NCI-H1417 treated with DMSO at 0.1 percent for 48 hours (cell line): Measurements from ENCODE around the gene PLIN3.
"Not testable (repeated sequence)": the region's sequence is repeated elsewhere in the genome, so short reads cannot be mapped to it uniquely, and the experiment has no call there.

Experiments used
- DNase-seq: peaks from one replicate; lab custom pipeline; 2025; lab: John Stamatoyannopoulos, UW

The PLIN3 gene

DNA sequence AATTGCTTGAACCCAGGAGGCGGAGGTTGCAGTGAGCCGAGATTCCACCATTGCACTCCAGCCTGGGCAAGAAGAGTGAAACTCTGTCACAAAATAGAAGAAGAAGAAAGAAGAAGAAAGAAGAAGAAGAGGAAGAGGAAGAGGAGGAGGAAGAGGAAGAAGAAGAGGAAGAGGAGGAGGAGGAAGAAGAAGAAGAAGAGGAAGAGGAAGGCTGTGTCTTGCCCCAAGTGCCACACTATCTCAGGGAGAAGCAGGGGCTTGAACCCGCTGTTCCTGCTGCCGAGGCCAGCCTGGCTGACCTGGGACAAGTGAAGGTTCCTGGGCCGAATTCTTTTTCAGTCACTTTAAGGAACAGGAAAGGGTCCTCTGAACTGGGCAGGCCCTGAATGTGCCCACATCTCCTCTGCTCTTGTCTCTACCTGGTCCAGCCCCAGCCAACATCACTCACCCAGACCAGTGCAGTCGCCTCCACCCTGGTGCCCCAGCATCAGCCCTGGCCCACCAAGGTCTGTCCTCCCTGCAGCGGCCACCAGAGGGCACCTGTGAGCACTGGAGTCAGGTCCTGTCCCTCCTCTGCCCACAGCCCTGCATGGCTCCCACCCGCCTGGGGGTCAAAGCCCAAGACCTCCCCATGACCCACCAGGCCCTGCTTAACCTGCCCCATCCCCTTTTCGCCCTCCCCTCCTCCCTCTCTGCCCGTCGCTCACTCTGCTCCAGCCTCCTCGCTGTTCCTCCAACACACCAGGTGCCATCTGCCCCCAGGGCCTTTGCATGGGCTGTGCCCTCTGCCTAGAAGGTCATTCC, 55.9 kb downstream of the PLIN3 start:
- DNase-seq = no peak

DNA sequence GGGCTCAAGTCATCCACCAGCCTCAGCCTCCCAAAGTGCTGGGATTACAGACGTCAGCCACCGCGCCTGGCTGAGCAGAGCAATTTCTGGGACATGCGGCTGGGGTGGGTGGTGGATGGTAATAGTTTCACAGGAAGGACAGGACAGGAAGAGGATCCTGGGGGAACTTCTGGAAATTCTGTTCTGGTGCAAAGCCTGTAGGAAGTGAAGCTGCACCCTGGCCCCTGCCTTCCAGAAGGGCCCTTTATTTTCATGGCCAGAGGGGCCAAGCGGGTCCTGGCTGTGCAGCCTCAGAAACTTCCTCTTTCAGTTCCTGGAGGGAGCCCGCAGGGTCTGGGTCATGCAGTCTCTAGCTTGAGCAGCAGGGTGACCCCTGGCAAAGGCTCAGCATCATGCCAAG, 60.3 kb downstream of the PLIN3 start:
- DNase-seq = no peak

DNA sequence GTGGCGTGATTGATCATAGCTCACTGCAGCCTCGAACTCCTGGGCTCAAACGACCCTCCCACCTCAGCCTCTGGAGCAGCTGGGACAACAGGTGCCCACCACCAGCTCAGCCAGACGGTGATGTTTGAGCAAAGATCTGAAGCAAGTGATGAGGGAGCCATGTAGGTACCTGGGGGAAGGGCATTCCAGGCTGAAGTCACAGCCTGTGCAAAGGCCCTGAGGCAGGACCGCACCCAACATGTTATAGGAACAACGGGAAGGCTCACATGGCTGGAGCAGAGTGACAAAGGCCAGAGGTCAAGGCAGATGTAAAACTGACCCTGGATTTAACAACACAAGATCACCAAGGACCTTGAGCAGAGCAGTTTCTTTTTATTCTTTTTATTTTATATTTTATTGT, 61.1 kb downstream of the PLIN3 start:
- no peak for DNase-seq

DNA sequence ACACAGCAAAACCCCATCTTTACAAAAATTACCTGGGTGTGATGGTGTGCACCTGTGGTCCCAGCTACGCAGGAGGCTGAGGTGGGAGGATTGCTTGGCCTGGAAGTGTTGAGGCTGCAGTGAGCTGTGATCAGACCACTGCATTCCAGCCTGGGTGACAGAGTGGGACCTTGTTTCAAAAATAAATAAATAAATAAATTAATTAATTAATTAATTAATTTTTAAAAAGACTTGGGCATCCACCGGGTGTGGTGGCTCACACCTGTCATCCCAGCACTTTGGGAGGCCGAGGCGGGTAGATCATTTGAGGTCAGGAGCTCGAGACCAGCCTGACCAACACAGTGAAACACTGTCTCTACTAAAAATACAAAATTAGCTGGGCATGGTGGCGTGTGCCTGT, 62.3 kb downstream of the PLIN3 start:
- not testable (repeated sequence) for DNase-seq

DNA sequence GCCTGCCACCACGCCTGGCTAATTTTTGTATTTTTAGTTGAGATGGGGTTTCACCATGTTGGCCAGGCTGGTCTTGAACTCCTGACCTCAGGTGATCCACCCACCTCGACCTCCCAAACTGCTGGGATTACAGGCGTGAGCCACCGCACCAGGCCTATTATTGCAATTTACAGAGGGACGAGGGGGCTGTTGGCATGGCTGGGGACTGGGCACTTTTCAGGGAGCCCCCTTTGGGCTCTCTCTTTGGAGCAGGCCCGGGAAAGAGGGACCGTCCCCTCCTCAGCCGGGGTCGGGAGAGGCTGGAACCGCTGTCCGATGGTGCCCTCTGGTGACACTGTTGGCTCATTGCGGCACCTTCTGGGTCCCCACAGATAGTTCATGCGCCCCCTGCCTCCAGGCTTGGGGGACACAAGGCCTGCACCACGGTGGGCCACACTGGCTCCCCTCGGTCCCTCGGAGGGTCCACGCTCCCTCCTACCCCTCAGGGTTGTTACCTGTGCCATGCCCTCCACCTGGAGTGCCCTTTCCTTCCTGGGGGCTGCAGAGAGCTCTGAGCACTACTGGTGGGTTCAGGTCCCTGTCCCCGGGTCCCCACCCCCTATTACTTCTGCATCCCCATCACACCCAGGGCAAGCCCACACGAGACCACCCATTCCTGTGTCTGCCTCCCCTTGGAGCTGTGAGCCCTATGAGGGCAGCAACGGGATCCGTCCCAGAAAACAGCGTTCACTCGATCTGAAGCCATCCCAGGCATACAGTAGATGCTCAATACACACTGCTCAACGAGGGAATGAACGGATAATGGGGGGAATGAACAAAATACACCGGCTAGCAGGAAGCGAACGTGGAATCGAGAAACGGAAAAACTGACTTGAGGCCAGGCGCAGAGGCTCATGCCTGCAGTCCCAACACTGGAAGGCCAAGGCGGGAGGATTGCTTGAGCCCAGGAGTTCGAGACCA, 63.5 kb downstream of the PLIN3 start:
- DNase-seq = no peak

DNA sequence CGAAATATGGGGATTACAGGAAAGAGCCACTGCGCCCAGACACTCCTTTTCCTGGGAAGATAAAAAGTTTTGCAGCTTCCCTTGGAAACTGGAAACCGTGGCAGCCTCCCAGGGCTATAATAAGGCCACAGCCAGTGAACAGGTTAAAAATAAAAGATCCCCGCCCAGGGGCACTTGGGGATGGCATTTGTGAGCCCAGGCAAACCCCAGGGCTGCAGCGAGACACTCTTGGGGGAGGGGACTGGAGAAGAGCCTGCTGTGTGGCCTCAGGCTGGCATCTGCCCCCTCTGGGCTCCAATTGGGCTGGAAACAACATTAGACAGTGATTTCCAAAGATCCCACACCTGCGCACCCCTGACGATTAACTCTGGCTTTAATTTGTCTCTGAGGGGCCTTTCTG, 64.8 kb downstream of the PLIN3 start:
- no peak for DNase-seq

DNA sequence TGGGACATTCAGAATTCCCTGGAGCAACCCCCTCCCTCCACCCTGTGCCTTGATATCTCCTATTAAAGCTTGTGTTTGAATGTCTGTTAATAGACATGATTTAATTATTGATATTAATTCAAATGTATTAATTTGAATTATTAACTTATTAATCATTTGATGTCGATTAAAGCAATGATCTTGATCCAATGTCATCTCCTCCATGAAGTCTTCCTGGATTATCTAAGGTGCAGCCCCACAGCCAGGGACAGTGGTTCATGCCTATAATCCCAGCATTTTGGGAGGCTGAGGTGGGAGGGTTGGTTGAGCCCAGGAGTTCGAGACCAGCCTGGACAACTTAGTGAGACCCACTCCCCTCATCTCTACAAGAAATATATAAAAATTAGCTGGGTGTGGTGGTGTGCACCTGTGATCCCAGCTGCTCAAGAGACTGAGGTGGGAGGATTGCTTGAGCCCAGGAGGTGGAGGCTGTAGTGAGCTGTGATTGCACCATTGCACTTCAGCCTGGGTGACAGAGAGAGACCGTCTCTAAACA, 66.3 kb downstream of the PLIN3 start:
- DNase-seq = no peak

DNA sequence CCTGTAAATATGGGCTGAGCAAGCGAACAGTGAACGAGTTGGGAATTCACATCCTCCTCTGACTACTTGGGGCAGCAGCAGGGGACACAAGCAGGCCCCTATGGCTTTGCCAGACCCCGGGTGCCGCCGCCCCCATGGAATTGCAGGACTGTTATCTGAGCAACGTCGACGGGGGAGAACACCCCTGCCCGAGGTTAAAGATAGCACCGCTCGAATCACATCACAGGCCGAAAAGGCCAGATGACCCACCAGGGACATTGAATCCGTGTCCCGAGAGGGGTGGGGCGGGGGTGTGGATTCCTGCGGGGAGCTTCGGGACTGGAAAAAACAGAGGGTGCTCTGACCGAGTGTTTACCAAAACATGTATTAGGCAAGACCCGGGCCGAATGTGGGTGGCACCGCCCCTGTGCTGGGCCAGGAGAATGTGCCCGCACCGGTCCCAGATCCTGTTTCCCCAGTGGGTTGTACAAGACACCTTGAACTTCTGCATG, 66.8 kb downstream of the PLIN3 start:
- DNase-seq = no peak

DNA sequence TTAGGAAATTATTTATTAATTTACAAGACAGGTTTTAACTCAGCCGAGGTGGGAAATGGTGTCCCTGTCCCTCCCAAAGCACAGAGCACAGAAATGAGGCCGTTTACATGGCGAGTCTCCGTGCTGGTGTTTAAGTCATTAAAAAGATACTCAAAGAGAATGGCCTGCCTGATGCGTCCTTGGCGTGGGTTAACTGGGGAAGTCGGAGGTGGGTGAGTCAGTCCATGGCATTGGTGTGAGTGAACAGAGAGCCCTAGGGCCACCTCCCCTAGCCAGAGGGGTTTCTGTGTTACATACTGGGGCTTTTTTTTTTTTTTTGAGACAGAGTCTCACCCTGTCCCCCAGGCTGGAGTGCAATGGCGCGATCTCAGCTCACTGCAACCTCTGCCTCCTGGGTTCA, 72.1 kb downstream of the PLIN3 start:
- DNase-seq = no peak

DNA sequence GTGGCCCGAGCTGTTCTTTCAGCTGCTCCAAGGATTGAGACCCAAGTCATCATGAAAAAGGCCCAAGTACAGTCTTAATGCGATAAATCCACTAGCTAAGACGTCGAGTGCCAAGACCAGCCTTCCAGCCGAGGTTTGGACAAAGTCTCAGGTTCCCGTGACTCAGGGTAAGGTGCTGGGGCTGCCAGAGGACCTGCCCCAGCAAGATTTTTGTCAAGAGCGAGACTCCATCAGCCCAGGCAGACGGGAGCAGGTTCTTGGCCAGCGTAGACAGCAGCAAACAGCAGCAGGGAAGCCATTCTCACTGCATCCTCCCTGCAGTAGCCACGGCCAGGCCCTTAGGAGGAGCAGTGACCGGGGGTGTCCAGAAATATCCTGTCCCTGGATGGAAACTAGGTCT, 72.5 kb downstream of the PLIN3 start:
- no peak for DNase-seq

DNA sequence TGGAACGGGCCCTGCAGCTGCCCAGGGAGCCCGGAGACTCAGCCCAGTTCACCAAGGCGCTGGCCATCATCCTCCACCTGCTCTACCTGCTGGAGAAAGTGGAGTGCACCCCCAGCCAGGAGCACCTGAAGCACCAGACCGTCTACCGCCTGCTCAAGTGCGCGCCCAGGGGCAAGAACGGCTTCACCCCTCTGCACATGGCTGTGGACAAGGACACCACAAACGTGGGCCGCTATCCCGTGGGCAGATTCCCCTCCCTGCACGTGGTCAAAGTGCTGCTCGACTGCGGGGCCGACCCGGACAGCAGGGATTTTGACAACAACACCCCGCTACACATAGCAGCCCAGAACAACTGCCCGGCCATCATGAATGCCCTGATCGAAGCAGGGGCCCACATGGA, 74.2 kb downstream of the PLIN3 start:
- DNase-seq = not testable (repeated sequence)

DNA sequence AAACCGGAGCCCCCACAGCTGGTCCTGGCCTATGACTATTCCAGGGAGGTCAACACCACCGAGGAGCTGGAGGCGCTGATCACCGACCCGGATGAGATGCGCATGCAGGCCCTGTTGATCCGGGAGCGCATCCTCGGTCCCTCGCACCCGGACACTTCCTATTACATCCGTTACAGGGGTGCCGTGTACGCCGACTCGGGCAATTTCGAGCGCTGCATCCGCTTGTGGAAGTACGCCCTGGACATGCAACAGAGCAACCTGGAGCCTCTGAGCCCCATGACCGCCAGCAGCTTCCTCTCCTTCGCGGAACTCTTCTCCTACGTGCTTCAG, 74.6 kb downstream of the PLIN3 start:
- not testable (repeated sequence) for DNase-seq

DNA sequence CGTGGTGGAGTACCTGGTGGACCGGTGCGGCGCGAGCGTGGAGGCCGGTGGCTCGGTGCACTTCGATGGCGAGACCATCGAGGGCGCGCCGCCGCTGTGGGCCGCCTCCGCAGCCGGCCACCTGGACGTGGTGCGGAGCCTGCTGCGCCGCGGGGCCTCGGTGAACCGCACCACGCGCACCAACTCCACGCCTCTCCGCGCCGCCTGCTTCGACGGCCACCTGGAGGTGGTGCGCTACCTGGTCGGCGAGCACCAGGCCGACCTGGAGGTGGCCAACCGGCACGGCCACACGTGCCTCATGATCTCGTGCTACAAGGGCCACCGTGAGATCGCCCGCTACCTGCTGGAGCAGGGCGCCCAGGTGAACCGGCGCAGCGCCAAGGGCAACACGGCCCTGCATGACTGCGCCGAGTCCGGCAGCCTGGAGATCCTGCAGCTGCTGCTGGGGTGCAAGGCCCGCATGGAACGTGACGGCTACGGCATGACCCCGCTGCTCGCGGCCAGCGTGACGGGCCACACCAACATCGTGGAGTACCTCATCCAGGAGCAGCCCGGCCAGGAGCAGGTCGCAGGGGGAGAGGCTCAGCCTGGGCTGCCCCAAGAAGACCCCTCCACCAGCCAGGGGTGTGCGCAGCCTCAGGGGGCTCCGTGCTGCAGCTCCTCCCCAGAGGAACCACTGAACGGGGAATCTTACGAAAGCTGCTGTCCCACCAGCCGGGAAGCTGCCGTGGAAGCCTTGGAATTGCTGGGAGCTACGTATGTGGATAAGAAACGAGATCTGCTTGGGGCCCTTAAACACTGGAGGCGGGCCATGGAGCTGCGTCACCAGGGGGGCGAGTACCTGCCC, 75.2 kb downstream of the PLIN3 start:
- not testable (repeated sequence) for DNase-seq

DNA sequence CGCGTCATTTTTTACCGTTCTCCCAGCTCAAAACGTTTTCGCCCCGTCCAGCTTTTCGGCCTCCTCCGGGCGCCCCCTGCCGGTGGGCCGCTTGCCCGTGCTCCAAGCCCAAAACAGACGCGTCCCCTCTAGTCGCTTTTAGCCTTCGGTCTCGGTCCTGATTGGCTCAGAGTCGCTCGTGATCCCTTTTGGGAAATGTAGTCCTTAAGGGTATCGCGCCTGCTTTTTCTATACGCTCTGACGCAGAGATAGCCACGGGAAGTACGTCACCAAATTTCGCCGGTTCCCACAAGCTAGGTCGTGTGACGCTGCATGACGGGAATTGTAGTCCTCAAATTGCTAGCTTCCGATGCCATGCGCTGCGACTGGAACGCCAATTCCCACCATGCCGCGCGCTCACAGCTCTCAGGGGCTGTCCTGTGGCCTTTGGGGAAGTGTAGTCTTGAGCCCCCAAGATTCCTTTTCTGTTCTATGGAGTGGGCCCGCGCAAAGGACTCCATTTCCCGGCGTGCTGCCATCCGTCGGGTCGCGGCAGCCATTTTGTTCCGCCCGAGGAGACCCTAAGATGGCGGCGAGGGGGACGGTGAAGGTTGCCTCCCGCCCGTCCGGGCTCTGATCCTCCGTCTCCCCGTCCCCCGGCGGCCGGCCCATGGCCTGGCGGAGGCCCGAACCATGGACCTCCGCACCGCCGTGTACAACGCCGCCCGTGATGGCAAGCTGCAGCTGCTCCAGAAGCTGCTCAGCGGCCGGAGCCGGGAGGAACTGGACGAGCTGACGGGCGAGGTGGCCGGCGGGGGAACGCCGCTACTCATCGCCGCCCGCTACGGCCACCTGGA, 76.1 kb downstream of the PLIN3 start, which contains the start of gene FEM1A:
TSS of gene FEM1A (plus strand) at position 552 of the 836 bp plus-strand sequence. CDS start at position 673, 121 bp downstream.
- DNase-seq = peak; percentile 100
